KG1 (cell line): ENCODE results near the gene SNX32.
"Not testable (repeated sequence)": the region's sequence is repeated elsewhere in the genome, so short reads cannot be mapped to it uniquely, and the experiment has no call there.

ENCODE experiments used
- DNase-seq: peaks from one replicate; lab custom pipeline; 2025; lab: John Stamatoyannopoulos, UW

Gene SNX32

GRCh38 chr11:65829459-65829858 lies 4.3 kb upstream of the SNX32 start:
- DNase-seq, result no peak

GRCh38 chr11:65832231-65832630 lies 1.5 kb upstream of the SNX32 start:
- DNase-seq, result not testable (repeated sequence)

GRCh38 chr11:65834202-65834601 lies 439 bp downstream of the SNX32 start:
- DNase-seq, result no peak

GRCh38 chr11:65842144-65842543 lies 8.4 kb downstream of the SNX32 start:
- DNase-seq, result no peak

GRCh38 chr11:65843811-65844210 lies 10.0 kb downstream of the SNX32 start:
- no peak for DNase-seq

- no peak for DNase-seq
Measured at GRCh38 chr11:65844231-65844872, 10.6 kb downstream of the SNX32 start.

- DNase-seq, result no peak
Measured at GRCh38 chr11:65847746-65848145, 14.0 kb downstream of the SNX32 start.

GRCh38 chr11:65848693-65849092 lies 14.9 kb downstream of the SNX32 start:
- DNase-seq, result not testable (repeated sequence)

- no peak for DNase-seq
Measured at GRCh38 chr11:65849366-65849765, 15.6 kb downstream of the SNX32 start.

- DNase-seq, result no peak
Measured at GRCh38 chr11:65849771-65850216, 16.0 kb downstream of the SNX32 start.

- no peak for DNase-seq
Measured at GRCh38 chr11:65850217-65851082, 16.7 kb downstream of the SNX32 start.

- DNase-seq, result no peak
Measured at GRCh38 chr11:65851083-65851579, 17.4 kb downstream of the SNX32 start.

GRCh38 chr11:65851811-65852507 lies 18.2 kb downstream of the SNX32 start:
- DNase-seq, result no peak

- no peak for DNase-seq
Measured at GRCh38 chr11:65852508-65853245, 18.9 kb downstream of the SNX32 start.

GRCh38 chr11:65853246-65853979 lies 19.6 kb downstream of the SNX32 start:
- DNase-seq, result no peak

GRCh38 chr11:65854161-65854592 lies 20.4 kb downstream of the SNX32 start:
- DNase-seq, result no peak

- no peak for DNase-seq
Measured at GRCh38 chr11:65854852-65855837, 21.4 kb downstream of the SNX32 start.

- no peak for DNase-seq
Measured at GRCh38 chr11:65855927-65856363, 22.2 kb downstream of the SNX32 start.

GRCh38 chr11:65856689-65857499 lies 23.1 kb downstream of the SNX32 start:
- peak; percentile 74 for DNase-seq
